K562 (cell line): ENCODE data around the gene ILK. TPM values are rescaled to one million over a fixed set of nuclear protein-coding genes. Genes with fewer than 3 reads are reported as not detected.

Source experiments
- ARID1B ChIP-seq: fragments of 450-650 bp; IDR thresholded peaks from 2 replicates; pipeline ENCODE4 v1.6.1; 2016; ENCODE audit warnings: antibody characterized with exemption, mild to moderate bottlenecking, inconsistent platforms
- EGR1 ChIP-seq: fragments of 450-650 bp; conservative IDR thresholded peaks from 2 replicates; pipeline ENCODE4 v1.6.1; 2017; ENCODE audit warnings: mild to moderate bottlenecking
- KLF16 ChIP-seq: IDR thresholded peaks from 2 replicates; pipeline ENCODE4 v1.6.1; 2016; ENCODE audit warnings: antibody characterized with exemption
- MAFG ChIP-seq: fragments of 450-650 bp; conservative IDR thresholded peaks from 2 replicates; pipeline ENCODE4 v1.6.1; 2016; ENCODE audit warnings: missing genetic modification characterization, missing compliant biosample characterization
- MXD1 ChIP-seq: fragments of 250-450 bp; sonication (Bioruptor Pico); IDR thresholded peaks from 2 replicates; pipeline ENCODE4 v1.8.0; 2021; ENCODE audit warnings: borderline replicate concordance, mild to moderate bottlenecking, moderate library complexity; ENCODE audit not compliant: poor library complexity, severe bottlenecking
- RAD21 ChIP-seq, 2 experiments: fragments of 250-450 bp in 1 of 2; fragments of 450-650 bp in 1 of 2; sonication (Bioruptor Pico) in 1 of 2; formaldehyde crosslinking in 1 of 2; IDR thresholded peaks in 1 of 2; conservative IDR thresholded peaks in 1 of 2; 2 replicates each; pipeline versions ENCODE4 v1.4.0 to v1.8.0; 2020 to 2022; ENCODE audit warnings: mild to moderate bottlenecking in 2 of 2, moderate library complexity in 1 of 2
- THAP7 ChIP-seq: fragments of 250-450 bp; sonication (Bioruptor Pico); IDR thresholded peaks from 2 replicates; pipeline ENCODE4 v1.5.0; 2021
- ZC3H8 ChIP-seq: fragments of 450-650 bp; IDR thresholded peaks from 2 replicates; pipeline ENCODE4 v1.6.1; 2017
- ZMIZ1 ChIP-seq, 2 experiments: fragments of 150-350 bp in 1 of 2; IDR thresholded peaks; 2 replicates each; pipeline ENCODE4 v1.6.1; 2012 to 2016; ENCODE audit warnings: low read depth in 2 of 2, low read length in 2 of 2, mild to moderate bottlenecking in 1 of 2, moderate library complexity in 1 of 2
- ZNF518B ChIP-seq: fragments of 250-450 bp; sonication (Bioruptor Pico); IDR thresholded peaks from 2 replicates; pipeline ENCODE4 v1.5.0; 2021; ENCODE audit warnings: mild to moderate bottlenecking, moderate library complexity
- ZNF740 ChIP-seq, 3 experiments: fragments of 200-800 bp in 1 of 3; sonication (Bioruptor generic) in 1 of 3; sonication (generic) in 1 of 3; formaldehyde crosslinking in 1 of 3; IDR thresholded peaks; 2 replicates each; pipeline versions ENCODE4 v1.6.1 to v1.8.0; 2016 to 2022; ENCODE audit warnings: mild to moderate bottlenecking in 2 of 3, missing compliant biosample characterization in 2 of 3, missing genetic modification characterization in 2 of 3, missing genetic modification reagents in 1 of 3
- ZNF77 ChIP-seq: fragments of 250-450 bp; sonication (Bioruptor Pico); IDR thresholded peaks from 2 replicates; pipeline ENCODE4 v1.5.0; 2020
- ZSCAN29 ChIP-seq: fragments of 450-650 bp; IDR thresholded peaks from 2 replicates; pipeline ENCODE4 v1.6.1; 2017
- polyA plus RNA-seq, 8 experiments: library from polyadenylated mRNA; depleted of rRNA in 4 of 8; stranded (reverse) in 5 of 8; unstranded in 3 of 8; fragments of >200 nt; fragmentation: Nextera tagmentation in 2 of 8; fragmentation: Illumina TruSeq in 1 of 8; extraction: Ambion mirVana in 2 of 8; extraction: Trizol in 1 of 8; gene quantifications; 2 replicates each; pipeline versions ENCODE4 v1.2.1 to v1.2.3, GENCODE V29; 2011 to 2014; ENCODE audit warnings: inconsistent platforms in 1 of 8, missing spikeins in 1 of 8
- total RNA-seq, 7 experiments: library from RNA; depleted of rRNA in 6 of 7; stranded (reverse); fragments of >200 nt in 6 of 7; fragmentation: Illumina TruSeq in 2 of 7; extraction: Trizol in 2 of 7; gene quantifications; 2 replicates each; pipeline versions ENCODE4 v1.2.1 to v1.2.3, GENCODE V29; 2011 to 2021; ENCODE audit warnings: low replicate concordance in 1 of 7

The ILK gene
- total and polyA plus RNA-seq, 9 of the 15 experiments (the other 6 are each of a cell fraction or from before 2014, with no cell fraction given), result 43.3 to 95.9 (median 58.9) TPM

GRCh38 chr11:6619004-6619745 lies 15.6 kb downstream of the ILK start, which contains the start of gene TPP1 (continued):
- TF ChIP-seq ZNF740 (CRISPR knock-in tag; IDR thresholded peaks at IDR 0.05) (no peak), ZNF740 (tag; IDR thresholded peaks at IDR 0.05) (no peak), ZNF518B (CRISPR knock-in tag) (no peak), THAP7 (CRISPR knock-in tag) (no peak), ZMIZ1 (IDR thresholded peaks at IDR 0.05; ENCODE audit: low read depth in 2 of 2, low read length in 2 of 2) (no peak), RAD21 (CRISPR knock-in tag; conservative IDR thresholded peaks at IDR 0.05 in 1 of 2, IDR thresholded peaks at IDR 0.05 in 1 of 2) (0 out of 4 replicates have a peak, but pooled peaks of 1 of the 2 experiments have one; percentile 3), EGR1 (no peak), MAFG (tag) (no peak), KLF16 (no peak), MXD1 (CRISPR knock-in tag) (no peak), ZSCAN29 (no peak), ARID1B (no peak), ZNF77 (no peak), ZC3H8 (no peak)
